ENCODE data around the gene LUC7L3. TPM values are rescaled to one million over a fixed set of nuclear protein-coding genes. Genes with fewer than 3 reads are reported as not detected.
A peak's percentile ranks its signal among the peaks of the same experiment; 100 is the strongest.

Gene LUC7L3
- polyA plus RNA-seq, 3 donors, result 14.6 to 49.8 (median 17.1) TPM

GRCh38 chr17:50735287-50735686, 15.9 kb downstream of the LUC7L3 start:
- peaks cover 100% of the 10 kb centered on the region for H3K79me2 ChIP-seq (ENCODE audit: insufficient read depth, low read length)
- DNase-seq, result no peak
- H3K27me3 ChIP-seq (ENCODE audit: control insufficient read depth in 2 of 2, insufficient read depth in 2 of 2, low read length in 2 of 2), result no peaks in the 10 kb centered on the region
- WGBS (ENCODE audit: insufficient coverage), result no CpG with 5 or more reads among the region's 3 CpGs
- H3K27me3 Mint-ChIP-seq (ENCODE audit: low read depth in 3 of 3), result no peaks in the 10 kb centered on the region
- intact Hi-C loops (cut with micrococcal nuclease), result no loop called here
- peak overlapping the region in 3 of 7 donors; percentile 44 to 71 (median 63) for H3K27ac Mint-ChIP-seq
- H3K9me3 Mint-ChIP-seq, result no peaks in the 10 kb centered on the region
- peaks cover 12% of the 10 kb centered on the region for H3K4me1 Mint-ChIP-seq
- H3K4me3 ChIP-seq (replicated peaks in 1 of 3; ENCODE audit: low read depth in 2 of 3, low read length in 3 of 3), result no peak overlapping the region
- peaks cover 31 to 36% of the 10 kb centered on the region in 2 donors for H3K36me3 ChIP-seq (replicated peaks in 1 of 2; ENCODE audit: control insufficient read depth in 1 of 2, insufficient read depth in 2 of 2, low read length in 2 of 2)
- H2AFZ ChIP-seq (ENCODE audit: insufficient read depth, low read depth, low read length, poor library complexity, severe bottlenecking), result no peak overlapping the region
- no peak overlapping the region for H3K4me2 ChIP-seq (replicated peaks; ENCODE audit: extremely low read depth, low read length, poor library complexity, severe bottlenecking)
- no peak overlapping the region for H3K9ac ChIP-seq (ENCODE audit: insufficient read depth, low read length, poor library complexity, severe bottlenecking)
- H4K20me1 ChIP-seq (ENCODE audit: insufficient read depth, low read length), result peaks cover 100% of the 10 kb centered on the region
- H3K4me1 ChIP-seq (ENCODE audit: control insufficient read depth in 1 of 2, insufficient read depth in 2 of 2, low read length in 2 of 2), result no peaks in the 10 kb centered on the region
- H3K4me3 Mint-ChIP-seq, result no peak overlapping the region
- H3K9me3 ChIP-seq (replicated peaks in 1 of 2; ENCODE audit: control insufficient read depth in 1 of 2, insufficient read depth in 1 of 2, low read length in 2 of 2), result no peaks in the 10 kb centered on the region
- no peak overlapping the region for H3K27ac ChIP-seq (ENCODE audit: low read depth in 1 of 2, low read length in 2 of 2)
- H3K36me3 Mint-ChIP-seq, result peaks cover 23 to 45% of the 10 kb centered on the region in 2 donors
- TF ChIP-seq CTCF (IDR thresholded peaks at IDR 0.05), result no peak

GRCh38 chr17:50737118-50737698, 17.8 kb downstream of the LUC7L3 start:
- H3K4me1 Mint-ChIP-seq, result peaks cover 6% of the 10 kb centered on the region
- Histone ChIP-seq H3K4me3 (replicated peaks in 1 of 3; ENCODE audit: low read depth in 2 of 3, low read length in 3 of 3) (no peak overlapping the region), H3K27ac (ENCODE audit: low read depth in 1 of 2, low read length in 2 of 2) (peak overlapping the region in 1 of 2 donors; percentile 39), H3K79me2 (ENCODE audit: insufficient read depth, low read length) (peaks cover 94% of the 10 kb centered on the region), H3K9ac (ENCODE audit: insufficient read depth, low read length, poor library complexity, severe bottlenecking) (no peak overlapping the region), H3K4me2 (replicated peaks; ENCODE audit: extremely low read depth, low read length, poor library complexity, severe bottlenecking) (no peak overlapping the region), H2AFZ (ENCODE audit: insufficient read depth, low read depth, low read length, poor library complexity, severe bottlenecking) (no peak overlapping the region), H3K36me3 (replicated peaks in 1 of 2; ENCODE audit: control insufficient read depth in 1 of 2, insufficient read depth in 2 of 2, low read length in 2 of 2) (peaks cover 50 to 55% of the 10 kb centered on the region in 2 donors), H3K9me3 (replicated peaks in 1 of 2; ENCODE audit: control insufficient read depth in 1 of 2, insufficient read depth in 1 of 2, low read length in 2 of 2) (no peaks in the 10 kb centered on the region), H3K4me1 (ENCODE audit: control insufficient read depth in 1 of 2, insufficient read depth in 2 of 2, low read length in 2 of 2) (no peaks in the 10 kb centered on the region), H4K20me1 (ENCODE audit: insufficient read depth, low read length) (peaks cover 100% of the 10 kb centered on the region), H3K27me3 (ENCODE audit: control insufficient read depth in 2 of 2, insufficient read depth in 2 of 2, low read length in 2 of 2) (no peaks in the 10 kb centered on the region)
- no peak overlapping the region for H3K4me3 Mint-ChIP-seq
- no peak for TF ChIP-seq CTCF (IDR thresholded peaks at IDR 0.05)
- no peaks in the 10 kb centered on the region for H3K27me3 Mint-ChIP-seq (ENCODE audit: low read depth in 3 of 3)
- 93% methylated on average over 2 of the region's 2 CpGs for WGBS (ENCODE audit: insufficient coverage)
- peaks cover 41 to 63% of the 10 kb centered on the region in 2 donors for H3K36me3 Mint-ChIP-seq
- intact Hi-C loops (cut with micrococcal nuclease), result no loop called here
- no peak for DNase-seq
- H3K9me3 Mint-ChIP-seq, result no peaks in the 10 kb centered on the region
- H3K27ac Mint-ChIP-seq, result peak overlapping the region in 3 of 7 donors; percentile 6 to 57 (median 8)

Measured in CD14-positive monocyte (primary cell).